HepG2 (cell line): Measurements from ENCODE around the gene FOXS1. TPM values are rescaled to one million over a fixed set of nuclear protein-coding genes. Genes with fewer than 3 reads are reported as not detected.
A peak's percentile ranks its signal among the peaks of the same experiment; 100 is the strongest.

Experiments used
- HNRNPLL ChIP-seq: fragments of 200-400 bp; formaldehyde crosslinking; IDR thresholded peaks from 2 replicates; pipeline ENCODE4 v1.6.1; 2017; ENCODE audit warnings: mild to moderate bottlenecking, low read depth, low read length; ENCODE audit not compliant: poor library complexity, severe bottlenecking
- KDM6A ChIP-seq: IDR thresholded peaks from 2 replicates; pipeline ENCODE4 v1.6.1; 2016; ENCODE audit warnings: low read depth
- NBN ChIP-seq: fragments of 450-650 bp; conservative IDR thresholded peaks from 2 replicates; pipeline ENCODE4 v1.6.1; 2017
- PRPF4 ChIP-seq: fragments of 200-400 bp; formaldehyde crosslinking; IDR thresholded peaks from 2 replicates; pipeline ENCODE4 v1.6.1; 2016; ENCODE audit warnings: low read length, low read depth; ENCODE audit not compliant: poor library complexity, severe bottlenecking
- RFX5 ChIP-seq: IDR thresholded peaks from 2 replicates; pipeline ENCODE4 v1.6.1; 2011; ENCODE audit warnings: low read depth, low read length, improper control_type of control experiment
- SIX1 ChIP-seq: sonication (generic); formaldehyde crosslinking; IDR thresholded peaks from 2 replicates; pipeline ENCODE4 v1.4.0; 2020; ENCODE audit warnings: missing genetic modification reagents, borderline replicate concordance
- TBX3 ChIP-seq: fragments of 450-650 bp; IDR thresholded peaks from 2 replicates; pipeline ENCODE4 v1.6.1; 2017; ENCODE audit warnings: antibody characterized with exemption, mild to moderate bottlenecking, inconsistent platforms, borderline replicate concordance
- XBP1 ChIP-seq: sonication (generic); formaldehyde crosslinking; IDR thresholded peaks from 2 replicates; pipeline ENCODE4 v1.5.0; 2020; ENCODE audit warnings: missing genetic modification reagents
- ZMAT3 ChIP-seq: sonication (generic); formaldehyde crosslinking; conservative IDR thresholded peaks from 2 replicates; pipeline ENCODE4 v1.7.0; 2021; ENCODE audit warnings: missing genetic modification reagents
- ZNF10 ChIP-seq: sonication (generic); formaldehyde crosslinking; IDR thresholded peaks from 2 replicates; pipeline ENCODE4 v1.4.0; 2020; ENCODE audit warnings: mild to moderate bottlenecking, low read depth, missing genetic modification reagents, borderline replicate concordance
- ZNF235 ChIP-seq: sonication (generic); formaldehyde crosslinking; IDR thresholded peaks from 2 replicates; pipeline ENCODE4 v1.8.1; 2023; ENCODE audit warnings: mild to moderate bottlenecking, missing genetic modification reagents, borderline replicate concordance
- ZNF326 ChIP-seq: sonication (generic); formaldehyde crosslinking; IDR thresholded peaks from 2 replicates; pipeline ENCODE4 v1.4.0; 2020; ENCODE audit warnings: missing genetic modification reagents, borderline replicate concordance
- ZNF766 ChIP-seq: sonication (generic); formaldehyde crosslinking; IDR thresholded peaks from 2 replicates; pipeline ENCODE4 v1.5.0; 2020; ENCODE audit warnings: missing genetic modification reagents, borderline replicate concordance
- polyA plus RNA-seq, 8 experiments: library from polyadenylated mRNA; depleted of rRNA in 3 of 8; stranded (reverse) in 7 of 8; unstranded in 1 of 8; fragments of >200 nt; fragmentation: Illumina TruSeq in 4 of 8; extraction: Trizol in 4 of 8; gene quantifications; 2 replicates each; pipeline versions ENCODE4 v1.2.1 to v1.2.3, GENCODE V29; 2011 to 2016; ENCODE audit warnings: low read depth in 4 of 8, missing spikeins in 1 of 8, mixed read lengths in 1 of 8; ENCODE audit not compliant: insufficient read depth in 1 of 8
- total RNA-seq, 5 experiments: library from RNA; depleted of rRNA; stranded (reverse); fragments of >200 nt; fragmentation: Illumina TruSeq; extraction: Trizol; gene quantifications; 2 replicates each; pipeline ENCODE4 v1.2.3, GENCODE V29; 2016; ENCODE audit warnings: low read depth in 1 of 5
- TF ChIP-seq, protein P1 (sequence below): sonication (generic); formaldehyde crosslinking; IDR thresholded peaks from 2 replicates; pipeline ENCODE4 v1.4.0; 2020; ENCODE audit warnings: missing genetic modification reagents, borderline replicate concordance
- TF ChIP-seq, protein P2 (sequence below): sonication (generic); formaldehyde crosslinking; IDR thresholded peaks from 2 replicates; pipeline ENCODE4 v1.4.0; 2020; ENCODE audit warnings: mild to moderate bottlenecking, missing genetic modification reagents, borderline replicate concordance
- TF ChIP-seq, protein P3 (sequence below): sonication (generic); formaldehyde crosslinking; IDR thresholded peaks from 2 replicates; pipeline ENCODE4 v1.4.0; 2020; ENCODE audit warnings: low read depth, missing genetic modification reagents
- TF ChIP-seq, protein P4 (sequence below): sonication (generic); formaldehyde crosslinking; IDR thresholded peaks from 2 replicates; pipeline ENCODE4 v1.4.0; 2020; ENCODE audit warnings: missing genetic modification reagents; ENCODE audit errors: not compliant biosample characterization

Gene FOXS1
- total and polyA plus RNA-seq, 2 of the 13 experiments (the other 11 are each of a cell fraction or from before 2014, with no cell fraction given): not detected

DNA sequence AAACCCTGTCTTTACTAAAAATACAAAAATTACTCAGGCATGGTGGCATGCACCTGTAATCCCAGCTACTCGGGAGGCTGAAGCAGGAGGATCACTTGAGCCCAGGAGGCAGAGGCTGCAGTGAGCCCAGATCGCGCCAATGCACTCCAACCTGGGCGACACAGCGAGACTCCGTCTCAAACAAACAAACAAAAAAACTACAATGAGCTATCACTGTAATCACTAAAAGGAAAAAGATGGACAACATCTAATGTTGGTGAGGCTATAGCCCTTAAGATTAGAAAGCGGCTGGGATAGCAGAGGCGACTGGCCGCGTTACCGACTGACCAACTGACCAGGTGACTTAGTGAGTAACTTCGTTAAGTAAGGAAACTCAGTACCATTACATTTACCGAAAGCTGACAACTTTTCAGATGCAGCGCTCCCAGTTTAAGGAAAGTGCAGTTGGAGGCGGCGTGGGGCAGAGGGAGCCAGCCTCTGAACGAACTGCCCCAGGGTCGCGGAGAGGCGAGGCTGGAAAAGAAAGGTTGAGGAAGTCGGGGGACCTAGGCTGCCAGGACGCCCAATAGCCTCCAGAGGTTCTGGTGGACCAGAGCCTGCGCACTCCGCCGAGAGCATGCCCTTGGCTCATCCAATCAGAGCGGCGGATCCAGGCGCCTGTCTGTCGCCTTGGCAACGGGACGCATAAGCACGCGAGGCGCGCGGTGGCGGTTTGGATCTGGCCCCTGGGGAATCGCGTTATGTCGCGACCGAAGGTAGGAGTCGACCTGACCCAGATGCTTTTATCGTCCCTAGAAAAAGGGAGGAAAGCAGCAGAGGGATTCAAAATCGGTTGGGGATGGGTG, 34.0 kb upstream of the FOXS1 start (continued):
- TF ChIP-seq, protein P1, sequence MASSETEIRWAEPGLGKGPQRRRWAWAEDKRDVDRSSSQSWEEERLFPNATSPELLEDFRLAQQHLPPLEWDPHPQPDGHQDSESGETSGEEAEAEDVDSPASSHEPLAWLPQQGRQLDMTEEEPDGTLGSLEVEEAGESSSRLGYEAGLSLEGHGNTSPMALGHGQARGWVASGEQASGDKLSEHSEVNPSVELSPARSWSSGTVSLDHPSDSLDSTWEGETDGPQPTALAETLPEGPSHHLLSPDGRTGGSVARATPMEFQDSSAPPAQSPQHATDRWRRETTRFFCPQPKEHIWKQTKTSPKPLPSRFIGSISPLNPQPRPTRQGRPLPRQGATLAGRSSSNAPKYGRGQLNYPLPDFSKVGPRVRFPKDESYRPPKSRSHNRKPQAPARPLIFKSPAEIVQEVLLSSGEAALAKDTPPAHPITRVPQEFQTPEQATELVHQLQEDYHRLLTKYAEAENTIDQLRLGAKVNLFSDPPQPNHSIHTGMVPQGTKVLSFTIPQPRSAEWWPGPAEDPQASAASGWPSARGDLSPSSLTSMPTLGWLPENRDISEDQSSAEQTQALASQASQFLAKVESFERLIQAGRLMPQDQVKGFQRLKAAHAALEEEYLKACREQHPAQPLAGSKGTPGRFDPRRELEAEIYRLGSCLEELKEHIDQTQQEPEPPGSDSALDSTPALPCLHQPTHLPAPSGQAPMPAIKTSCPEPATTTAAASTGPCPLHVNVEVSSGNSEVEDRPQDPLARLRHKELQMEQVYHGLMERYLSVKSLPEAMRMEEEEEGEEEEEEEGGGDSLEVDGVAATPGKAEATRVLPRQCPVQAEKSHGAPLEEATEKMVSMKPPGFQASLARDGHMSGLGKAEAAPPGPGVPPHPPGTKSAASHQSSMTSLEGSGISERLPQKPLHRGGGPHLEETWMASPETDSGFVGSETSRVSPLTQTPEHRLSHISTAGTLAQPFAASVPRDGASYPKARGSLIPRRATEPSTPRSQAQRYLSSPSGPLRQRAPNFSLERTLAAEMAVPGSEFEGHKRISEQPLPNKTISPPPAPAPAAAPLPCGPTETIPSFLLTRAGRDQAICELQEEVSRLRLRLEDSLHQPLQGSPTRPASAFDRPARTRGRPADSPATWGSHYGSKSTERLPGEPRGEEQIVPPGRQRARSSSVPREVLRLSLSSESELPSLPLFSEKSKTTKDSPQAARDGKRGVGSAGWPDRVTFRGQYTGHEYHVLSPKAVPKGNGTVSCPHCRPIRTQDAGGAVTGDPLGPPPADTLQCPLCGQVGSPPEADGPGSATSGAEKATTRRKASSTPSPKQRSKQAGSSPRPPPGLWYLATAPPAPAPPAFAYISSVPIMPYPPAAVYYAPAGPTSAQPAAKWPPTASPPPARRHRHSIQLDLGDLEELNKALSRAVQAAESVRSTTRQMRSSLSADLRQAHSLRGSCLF (CRISPR knock-in tag): no peak
- TF ChIP-seq TBX3 (no peak), XBP1 (CRISPR knock-in tag) (no peak; the same call in 1 of the 2 replicates), ZNF766 (CRISPR knock-in tag) (0 out of 2 replicates have a peak, but pooled peaks have one; percentile 55), ZNF326 (no peak), RFX5 (peak; percentile 79; the same call in 1 of the 2 replicates), NBN (no peak), SIX1 (CRISPR knock-in tag) (peak; percentile 31; the same call in 1 of the 2 replicates), ZNF235 (CRISPR knock-in tag) (0 out of 2 replicates have a peak, but pooled peaks have one; percentile 32), HNRNPLL (peak; percentile 75), ZNF10 (CRISPR knock-in tag) (no peak), PRPF4 (no peak), ZMAT3 (CRISPR knock-in tag) (no peak), KDM6A (CRISPR knock-in tag) (no peak)
- TF ChIP-seq, protein P2, sequence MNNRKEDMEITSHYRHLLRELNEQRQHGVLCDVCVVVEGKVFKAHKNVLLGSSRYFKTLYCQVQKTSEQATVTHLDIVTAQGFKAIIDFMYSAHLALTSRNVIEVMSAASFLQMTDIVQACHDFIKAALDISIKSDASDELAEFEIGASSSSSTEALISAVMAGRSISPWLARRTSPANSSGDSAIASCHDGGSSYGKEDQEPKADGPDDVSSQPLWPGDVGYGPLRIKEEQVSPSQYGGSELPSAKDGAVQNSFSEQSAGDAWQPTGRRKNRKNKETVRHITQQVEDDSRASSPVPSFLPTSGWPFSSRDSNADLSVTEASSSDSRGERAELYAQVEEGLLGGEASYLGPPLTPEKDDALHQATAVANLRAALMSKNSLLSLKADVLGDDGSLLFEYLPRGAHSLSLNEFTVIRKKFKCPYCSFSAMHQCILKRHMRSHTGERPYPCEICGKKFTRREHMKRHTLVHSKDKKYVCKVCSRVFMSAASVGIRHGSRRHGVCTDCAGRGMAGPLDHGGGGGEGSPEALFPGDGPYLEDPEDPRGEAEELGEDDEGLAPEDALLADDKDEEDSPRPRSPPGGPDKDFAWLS (CRISPR knock-in tag): no peak
- TF ChIP-seq, protein P3, sequence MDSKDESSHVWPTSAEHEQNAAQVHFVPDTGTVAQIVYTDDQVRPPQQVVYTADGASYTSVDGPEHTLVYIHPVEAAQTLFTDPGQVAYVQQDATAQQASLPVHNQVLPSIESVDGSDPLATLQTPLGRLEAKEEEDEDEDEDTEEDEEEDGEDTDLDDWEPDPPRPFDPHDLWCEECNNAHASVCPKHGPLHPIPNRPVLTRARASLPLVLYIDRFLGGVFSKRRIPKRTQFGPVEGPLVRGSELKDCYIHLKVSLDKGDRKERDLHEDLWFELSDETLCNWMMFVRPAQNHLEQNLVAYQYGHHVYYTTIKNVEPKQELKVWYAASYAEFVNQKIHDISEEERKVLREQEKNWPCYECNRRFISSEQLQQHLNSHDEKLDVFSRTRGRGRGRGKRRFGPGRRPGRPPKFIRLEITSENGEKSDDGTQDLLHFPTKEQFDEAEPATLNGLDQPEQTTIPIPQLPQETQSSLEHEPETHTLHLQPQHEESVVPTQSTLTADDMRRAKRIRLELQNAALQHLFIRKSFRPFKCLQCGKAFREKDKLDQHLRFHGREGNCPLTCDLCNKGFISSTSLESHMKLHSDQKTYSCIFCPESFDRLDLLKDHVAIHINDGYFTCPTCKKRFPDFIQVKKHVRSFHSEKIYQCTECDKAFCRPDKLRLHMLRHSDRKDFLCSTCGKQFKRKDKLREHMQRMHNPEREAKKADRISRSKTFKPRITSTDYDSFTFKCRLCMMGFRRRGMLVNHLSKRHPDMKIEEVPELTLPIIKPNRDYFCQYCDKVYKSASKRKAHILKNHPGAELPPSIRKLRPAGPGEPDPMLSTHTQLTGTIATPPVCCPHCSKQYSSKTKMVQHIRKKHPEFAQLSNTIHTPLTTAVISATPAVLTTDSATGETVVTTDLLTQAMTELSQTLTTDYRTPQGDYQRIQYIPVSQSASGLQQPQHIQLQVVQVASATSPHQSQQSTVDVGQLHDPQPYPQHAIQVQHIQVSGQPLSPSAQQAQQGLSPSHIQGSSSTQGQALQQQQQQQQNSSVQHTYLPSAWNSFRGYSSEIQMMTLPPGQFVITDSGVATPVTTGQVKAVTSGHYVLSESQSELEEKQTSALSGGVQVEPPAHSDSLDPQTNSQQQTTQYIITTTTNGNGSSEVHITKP (CRISPR knock-in tag): no peak; the same call in 1 of the 2 replicates
- TF ChIP-seq, protein P4, sequence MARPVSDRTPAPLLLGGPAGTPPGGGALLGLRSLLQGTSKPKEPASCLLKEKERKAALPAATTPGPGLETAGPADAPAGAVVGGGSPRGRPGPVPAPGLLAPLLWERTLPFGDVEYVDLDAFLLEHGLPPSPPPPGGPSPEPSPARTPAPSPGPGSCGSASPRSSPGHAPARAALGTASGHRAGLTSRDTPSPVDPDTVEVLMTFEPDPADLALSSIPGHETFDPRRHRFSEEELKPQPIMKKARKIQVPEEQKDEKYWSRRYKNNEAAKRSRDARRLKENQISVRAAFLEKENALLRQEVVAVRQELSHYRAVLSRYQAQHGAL (CRISPR knock-in tag): no peak
